IPS DF 4.7 (cell line): Measurements from ENCODE around the gene TM4SF4.

Experiments used
- DNase-seq: peaks from one replicate; pipeline ENCODE4 v3.0.0-alpha.2; 2013; ENCODE audit warnings: low spot score; ENCODE audit errors: extremely low read depth

TM4SF4 gene

GRCh38 chr3:149511040-149511626 is 36.6 kb downstream of the TM4SF4 start:
- no peak for DNase-seq

GRCh38 chr3:149512073-149512782 is 37.7 kb downstream of the TM4SF4 start:
- DNase-seq, result no peak

GRCh38 chr3:149514471-149514870 is 40.0 kb downstream of the TM4SF4 start:
- no peak for DNase-seq

GRCh38 chr3:149515249-149515648 is 40.8 kb downstream of the TM4SF4 start:
- DNase-seq, result no peak

GRCh38 chr3:149516920-149517319 is 42.4 kb downstream of the TM4SF4 start:
- no peak for DNase-seq

GRCh38 chr3:149519912-149520311 is 45.4 kb downstream of the TM4SF4 start:
- DNase-seq, result no peak

- DNase-seq, result no peak
Observed at GRCh38 chr3:149523512-149524299, 49.2 kb downstream of the TM4SF4 start.

- no peak for DNase-seq
Observed at GRCh38 chr3:149527531-149528339, 53.2 kb downstream of the TM4SF4 start.

- DNase-seq, result no peak
Observed at GRCh38 chr3:149528340-149528650, 53.8 kb downstream of the TM4SF4 start.

- no peak for DNase-seq
Observed at GRCh38 chr3:149529099-149529498, 54.6 kb downstream of the TM4SF4 start.

- no peak for DNase-seq
Observed at GRCh38 chr3:149532489-149533180, 58.1 kb downstream of the TM4SF4 start.

- no peak for DNase-seq
Observed at GRCh38 chr3:149534082-149534481, 59.6 kb downstream of the TM4SF4 start.

GRCh38 chr3:149534671-149535332 is 60.3 kb downstream of the TM4SF4 start:
- no peak for DNase-seq

GRCh38 chr3:149535333-149535685 is 60.8 kb downstream of the TM4SF4 start:
- no peak for DNase-seq

- DNase-seq, result no peak
Observed at GRCh38 chr3:149536429-149536828, 61.9 kb downstream of the TM4SF4 start.

GRCh38 chr3:149538371-149538770 is 63.9 kb downstream of the TM4SF4 start:
- DNase-seq, result no peak

GRCh38 chr3:149541091-149541491 is 66.6 kb downstream of the TM4SF4 start:
- no peak for DNase-seq

- DNase-seq, result no peak
Observed at GRCh38 chr3:149542375-149543312, 68.1 kb downstream of the TM4SF4 start.

- no peak for DNase-seq
Observed at GRCh38 chr3:149545049-149545448, 70.6 kb downstream of the TM4SF4 start.

GRCh38 chr3:149547413-149547812 is 72.9 kb downstream of the TM4SF4 start:
- DNase-seq, result no peak
